ENCODE measurements around the gene RNF121.

RNF121 gene

GRCh38 chr11:72030472-72031045 lies 101.7 kb downstream of the RNF121 start:
- no peak for DNase-seq

DNA sequence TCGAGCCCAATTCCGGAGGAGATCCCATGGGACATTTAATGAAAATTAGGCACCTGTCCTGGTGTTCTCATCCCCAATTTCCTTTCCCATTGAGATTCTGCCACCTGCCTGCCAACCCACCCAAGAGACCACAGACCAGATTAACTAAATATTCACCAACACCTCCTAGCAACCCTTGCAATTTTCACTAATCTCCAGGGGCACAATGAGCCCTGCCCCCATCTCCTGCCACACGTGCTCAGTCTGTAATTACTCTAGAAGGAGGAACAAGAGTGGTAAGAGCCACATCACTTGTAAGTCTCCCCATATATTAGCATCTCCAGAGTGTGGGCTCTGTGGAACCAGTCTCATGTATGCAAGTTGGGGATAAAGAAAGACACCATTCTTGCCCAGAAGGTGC lies 107.8 kb downstream of the RNF121 start:
- no peak for DNase-seq

- DNase-seq, result no peak
Measured at GRCh38 chr11:72037554-72038311, 108.9 kb downstream of the RNF121 start.

- peak in 51 of 56 donors; percentile 13 to 78 (median 47) for DNase-seq
Measured at GRCh38 chr11:72038491-72038890, 109.6 kb downstream of the RNF121 start.

- DNase-seq, result peak in 4 of 56 donors; percentile 44 to 55 (median 51)
Measured at GRCh38 chr11:72039031-72039855, 110.4 kb downstream of the RNF121 start.

GRCh38 chr11:72039856-72040401 lies 111.1 kb downstream of the RNF121 start:
- peak in 11 of 56 donors; percentile 26 to 62 (median 53) for DNase-seq

DNA sequence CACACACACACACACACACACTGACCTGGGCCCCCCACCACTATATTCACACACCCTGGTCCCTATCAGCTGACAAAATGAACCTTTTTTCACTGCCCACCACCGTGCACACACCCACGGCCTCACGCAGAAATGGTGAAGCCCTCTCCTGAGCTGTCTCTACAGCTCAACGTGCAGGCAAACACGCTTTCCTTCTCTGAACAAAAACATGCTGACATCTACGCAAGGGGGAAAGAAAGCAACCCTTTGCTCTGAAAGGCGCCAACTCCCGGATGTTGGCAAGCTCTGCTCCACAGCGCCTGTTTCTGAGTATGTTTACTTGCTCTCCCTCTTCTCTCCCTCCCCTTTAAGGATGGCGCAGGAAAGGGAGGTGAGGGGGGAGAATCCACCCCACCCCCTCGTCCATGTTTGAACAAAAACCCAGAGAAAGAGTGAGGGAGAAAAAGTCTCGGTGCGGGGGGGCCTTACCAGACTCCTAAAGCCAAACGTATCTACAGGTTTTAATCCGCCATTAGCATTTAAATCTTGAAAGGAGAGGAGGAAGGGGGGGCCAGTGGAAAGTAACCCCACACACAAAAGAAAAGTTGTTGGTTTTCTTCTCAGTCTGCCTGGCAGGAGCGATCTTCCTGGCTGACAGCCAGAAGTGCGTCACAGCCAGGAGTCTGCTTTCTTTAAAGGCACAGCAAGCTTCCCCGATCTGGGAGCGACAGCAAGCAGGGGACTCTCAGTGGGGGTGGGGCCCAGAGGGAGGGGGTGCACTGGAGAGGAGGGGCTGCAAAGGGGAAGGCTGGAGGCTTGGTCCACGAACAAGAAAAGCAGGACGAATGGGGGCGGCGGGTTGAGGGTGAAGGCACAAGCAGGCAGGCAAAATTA lies 111.9 kb downstream of the RNF121 start:
- peak; percentile 72 to 97 (median 90) for DNase-seq

DNA sequence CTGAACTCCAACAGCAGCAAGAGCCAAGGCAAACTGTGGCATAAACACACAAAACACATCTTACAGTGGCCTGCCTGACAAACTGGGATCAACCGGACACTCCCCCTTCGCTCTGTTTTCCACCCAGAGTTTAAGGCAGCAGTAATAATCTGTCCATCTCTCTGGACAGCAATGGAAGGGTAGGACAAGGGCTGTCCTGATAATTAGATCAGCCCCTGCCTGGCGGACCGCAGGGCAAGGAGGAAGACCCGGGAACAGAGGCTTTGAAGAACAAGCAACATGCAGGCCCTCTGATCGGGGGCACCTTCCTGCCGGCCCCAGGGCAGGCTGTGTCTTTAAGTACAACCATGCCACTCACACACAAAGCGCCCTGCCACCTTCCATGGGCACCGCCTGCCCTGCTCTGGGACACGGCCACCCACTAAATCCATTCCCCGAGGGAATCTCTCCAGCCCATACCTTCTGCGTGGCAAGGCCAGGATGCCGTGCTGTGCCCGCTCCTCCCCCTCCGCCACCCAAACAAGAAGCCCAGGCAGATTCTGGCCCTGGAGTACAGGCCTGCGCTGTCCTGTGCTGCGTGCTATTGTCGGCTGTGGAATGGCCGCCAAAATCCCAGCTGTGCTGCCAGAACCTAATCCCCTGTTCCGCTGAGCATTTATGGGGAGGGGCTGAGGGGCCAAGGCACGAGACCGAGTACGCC lies 112.7 kb downstream of the RNF121 start:
- DNase-seq, result peak in 54 of 56 donors; percentile 37 to 89 (median 77)

DNA sequence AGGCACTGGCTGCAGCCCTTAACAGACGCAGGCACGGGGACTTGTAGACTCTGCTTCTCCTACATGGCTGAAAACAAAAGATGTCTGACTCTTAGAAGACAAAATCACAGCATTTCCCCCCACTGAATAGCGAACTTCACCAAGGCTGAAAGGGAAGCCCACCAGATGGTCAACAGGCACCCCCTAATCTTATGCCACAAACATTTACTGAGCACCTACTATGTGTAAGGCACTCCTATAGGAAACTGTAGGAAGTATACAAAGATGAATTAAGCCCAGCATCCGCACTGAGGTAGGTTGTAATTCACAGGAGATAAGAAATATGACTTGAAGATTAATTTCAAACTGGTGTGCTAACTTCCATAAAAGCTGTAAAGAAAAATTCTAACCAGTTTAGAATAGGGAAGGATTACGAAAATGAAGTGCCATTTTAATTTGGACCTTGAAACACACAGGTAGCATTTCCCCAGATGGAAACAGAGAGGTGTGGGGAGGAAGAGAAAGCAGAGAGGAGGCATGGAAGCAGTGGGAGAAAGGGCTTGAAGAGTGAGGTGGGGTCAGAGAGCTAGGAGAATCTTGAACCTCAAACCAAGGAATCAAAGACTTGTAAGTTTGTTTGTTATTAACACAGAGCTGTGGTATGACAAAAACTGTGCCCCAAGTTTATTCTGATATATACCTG lies 113.4 kb downstream of the RNF121 start:
- DNase-seq, result no peak

DNA sequence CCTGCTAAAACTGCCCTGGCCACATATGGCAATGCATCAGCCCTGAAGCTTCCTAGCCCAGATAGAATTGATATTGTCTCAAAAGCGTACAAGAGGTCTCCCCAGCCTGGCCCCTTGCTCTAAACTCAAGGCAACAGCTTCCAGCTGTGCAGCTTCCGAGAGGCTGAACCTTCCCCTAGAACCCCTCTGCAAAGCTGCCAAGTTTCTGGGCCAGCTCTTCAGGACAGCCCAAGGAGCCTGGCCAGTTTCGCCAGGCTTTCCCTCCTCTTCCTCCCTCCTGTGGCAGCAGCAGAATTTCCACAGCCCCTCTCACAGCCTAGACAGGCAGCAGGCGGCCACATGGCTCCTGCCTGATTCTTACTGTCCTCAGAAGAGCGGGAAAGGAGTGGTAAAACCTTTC lies 117.0 kb downstream of the RNF121 start:
- DNase-seq, result peak in 5 of 56 donors; percentile 9 to 49 (median 13)

All from amygdala (tissue), 56 donors.